GM10266 (cell line): ENCODE measurements around the gene CES1.
"Not testable (repeated sequence)": the region's sequence is repeated elsewhere in the genome, so short reads cannot be mapped to it uniquely, and the experiment has no call there.

ENCODE experiments used
- DNase-seq: peaks from one replicate; pipeline ENCODE4 v3.0.0; 2012; ENCODE audit errors: extremely low spot score
- CTCF ChIP-seq: IDR thresholded peaks from 2 replicates; pipeline ENCODE4 v1.5.1; 2012; ENCODE audit warnings: mild to moderate bottlenecking, low read depth; ENCODE audit not compliant: control insufficient read depth, insufficient read depth; ENCODE audit errors: missing control alignments

The CES1 gene

GRCh38 chr16:55775857-55776256, 57.0 kb downstream of the CES1 start:
- DNase-seq, result no peak
- TF ChIP-seq CTCF, result no peak

DNA sequence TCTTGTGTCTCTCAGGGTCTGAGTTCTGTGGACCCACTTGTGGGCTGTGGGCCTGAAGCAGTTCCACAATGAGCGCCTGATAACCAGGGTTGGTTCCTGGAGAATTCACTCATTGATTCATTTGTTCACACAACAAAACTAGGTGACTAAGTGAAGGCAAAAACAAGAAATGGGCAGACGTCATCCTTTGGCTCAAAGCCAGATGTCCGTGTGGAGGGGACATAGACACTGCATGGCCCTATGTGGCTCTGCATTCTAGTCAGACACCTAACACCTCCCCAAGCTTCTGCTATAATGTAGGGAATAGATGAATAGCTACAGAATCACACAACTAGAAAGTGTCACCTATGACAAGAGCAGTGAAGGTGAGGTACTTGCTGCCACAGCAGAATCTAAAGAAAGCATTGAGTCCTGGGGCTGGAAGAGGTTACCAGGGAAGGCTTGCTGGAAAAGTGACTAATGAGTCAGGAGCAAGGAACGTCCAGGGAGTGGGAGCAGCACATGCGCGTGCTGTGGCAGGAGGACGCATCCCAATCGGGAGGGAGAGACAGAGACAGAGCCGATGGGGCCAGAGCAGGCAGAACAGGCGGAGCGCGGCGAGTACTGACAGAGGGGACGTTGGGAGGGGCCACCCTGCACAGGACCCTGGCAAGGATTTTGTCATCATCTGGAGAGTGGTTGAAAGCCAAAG, 58.9 kb downstream of the CES1 start:
- no peak for TF ChIP-seq CTCF
- DNase-seq, result no peak

DNA sequence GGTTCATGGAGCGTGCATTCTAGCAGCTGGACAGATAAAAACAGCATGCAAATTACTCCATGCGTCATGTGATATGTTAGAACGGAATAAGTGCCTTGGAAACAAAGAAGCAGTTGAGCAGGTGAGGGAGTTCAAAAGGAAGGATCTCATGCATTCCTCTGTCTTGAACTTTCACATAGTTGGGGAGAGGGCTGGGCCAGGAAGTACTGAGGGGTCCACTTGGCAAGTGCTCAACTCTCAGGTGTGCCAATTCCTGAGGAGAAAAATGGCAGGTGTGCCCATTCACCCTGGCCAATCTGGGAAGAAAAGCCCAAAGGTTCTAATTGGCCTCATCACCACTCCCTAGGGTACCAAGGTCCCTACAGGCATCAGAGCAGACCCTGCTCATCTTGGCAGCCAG, 67.7 kb downstream of the CES1 start:
- TF ChIP-seq CTCF, result no peak
- no peak for DNase-seq

GRCh38 chr16:55760310-55761001, 72.4 kb downstream of the CES1 start:
- TF ChIP-seq CTCF, result no peak
- DNase-seq, result no peak

DNA sequence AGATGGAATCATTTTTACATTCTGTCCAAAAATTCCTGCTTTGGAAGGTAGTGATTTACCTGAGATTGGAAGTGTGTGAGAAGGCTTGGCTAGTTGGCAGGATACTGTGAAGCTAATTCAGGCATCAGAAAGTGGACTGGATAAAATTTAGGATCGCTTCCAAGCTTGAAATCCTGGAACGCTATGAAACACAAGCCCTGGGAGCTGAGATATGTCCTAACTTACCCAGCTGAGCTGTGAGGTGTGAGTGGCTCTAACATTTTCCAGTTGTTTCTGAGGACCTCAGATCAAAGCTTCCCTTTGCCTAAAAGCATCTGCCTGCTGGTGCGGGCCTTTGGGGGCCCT, 73.0 kb downstream of the CES1 start:
- DNase-seq, result not testable (repeated sequence)

DNA sequence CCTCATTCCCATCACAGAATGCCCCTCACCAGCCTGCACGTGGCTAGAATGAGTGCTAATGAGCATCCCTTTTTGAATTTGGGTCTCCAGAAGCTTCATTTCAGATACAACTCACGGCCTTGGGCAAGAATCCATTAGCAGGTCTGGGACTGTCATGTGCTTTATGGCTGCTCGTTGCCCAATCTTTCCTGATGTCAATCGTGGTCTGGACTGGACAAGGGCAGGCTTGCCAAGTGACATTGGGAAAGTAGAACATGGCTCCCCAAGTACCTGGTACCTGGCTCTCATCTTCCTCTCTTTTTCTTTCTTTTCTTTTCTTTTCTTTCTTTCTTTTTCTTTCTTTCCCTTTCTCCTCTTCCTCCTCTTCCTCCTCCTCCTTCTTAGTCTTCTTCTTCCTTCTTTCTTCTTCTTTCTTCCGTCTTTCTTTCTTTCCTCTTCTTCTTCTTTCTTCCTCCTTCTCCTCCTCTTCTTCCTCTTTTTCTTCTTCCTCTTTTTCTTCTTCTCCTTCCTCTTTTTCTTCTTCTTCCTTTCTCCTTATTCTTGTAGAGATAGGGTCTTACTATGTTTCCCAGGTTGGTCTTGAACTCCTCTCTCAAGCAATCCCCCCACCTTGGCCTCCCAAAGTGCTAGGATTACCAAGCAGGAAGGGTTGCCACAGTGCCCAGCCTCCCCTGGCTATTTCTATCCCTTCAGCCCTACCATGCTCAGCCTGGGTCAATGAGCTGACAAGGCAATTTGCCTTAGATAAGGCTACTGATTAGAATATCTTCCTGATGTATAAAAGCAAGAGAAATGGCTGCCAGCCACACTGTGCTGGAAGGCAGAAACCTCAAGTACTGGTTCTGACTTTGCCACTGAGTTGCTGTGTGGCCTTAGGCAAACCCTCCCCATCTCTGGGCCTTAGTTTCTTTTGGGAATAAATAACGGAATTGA, 75.0 kb downstream of the CES1 start:
- not testable (repeated sequence) for DNase-seq

DNA sequence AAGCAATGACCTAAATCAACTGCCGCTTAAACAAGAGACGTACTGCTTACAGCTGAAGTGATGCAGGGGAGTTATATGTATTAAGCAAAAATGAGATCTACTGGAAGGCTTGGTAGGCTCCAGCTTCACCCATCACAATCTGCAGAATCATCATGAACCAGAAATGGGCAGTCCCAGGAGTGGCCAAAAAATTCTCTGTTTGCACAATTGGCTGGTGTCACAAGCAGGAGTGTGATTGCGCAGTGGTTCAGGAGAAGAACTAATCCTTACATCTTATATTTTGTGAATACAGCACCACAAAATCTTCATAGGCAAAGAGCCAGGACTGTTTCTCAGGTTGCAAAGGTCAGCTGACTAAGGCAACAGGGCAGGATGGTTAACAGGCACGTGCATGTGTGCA, 75.9 kb downstream of the CES1 start:
- no peak for DNase-seq
- TF ChIP-seq CTCF, result no peak

DNA sequence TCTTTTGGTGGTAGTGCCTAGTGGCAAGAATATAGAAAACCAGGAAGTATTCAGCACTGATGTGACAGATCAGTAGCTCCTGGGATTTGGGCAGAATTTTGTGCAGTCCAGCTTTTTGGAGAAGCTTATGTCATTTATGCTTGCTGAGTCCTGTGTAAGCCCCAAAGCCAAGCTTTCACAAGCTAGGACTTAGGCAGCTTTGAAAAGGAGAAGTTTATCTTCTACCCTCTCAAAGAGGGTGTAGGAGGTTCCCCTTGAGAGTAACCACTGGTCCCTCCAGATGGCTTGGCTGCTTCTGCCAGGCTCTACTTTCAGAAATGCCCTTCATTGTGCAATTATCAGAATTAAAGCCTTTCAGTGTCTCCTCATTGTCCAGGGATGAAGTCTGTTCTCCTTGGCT, 78.8 kb downstream of the CES1 start:
- DNase-seq, result no peak

GRCh38 chr16:55753145-55753631, 79.7 kb downstream of the CES1 start:
- DNase-seq, result not testable (repeated sequence)

More for the DNA sequence above, 78.8 kb downstream of the CES1 start:
- TF ChIP-seq CTCF, result no peak
